ENCODE measurements around the gene AZIN2. TPM values are rescaled to one million over a fixed set of nuclear protein-coding genes. Genes with fewer than 3 reads are reported as not detected.

AZIN2 gene
- total and polyA plus RNA-seq, 2 of the 8 experiments (the other 6 are each of a cell fraction or from before 2014, with no cell fraction given): 0.22 to 0.91 TPM

- TF ChIP-seq GTF2F1 (IDR thresholded peaks at IDR 0.05; ENCODE audit: borderline replicate concordance, low read depth, low read length): no peak
These were observed 24.5 kb upstream of the AZIN2 start (continued) for GRCh38 chr1:33056426-33056825.

All from H1 (cell line).